Cerebellar nuclear complex (tissue), 1 donor: ENCODE data around the gene TAF6L.
"Not testable (repeated sequence)": the region's sequence is repeated elsewhere in the genome, so short reads cannot be mapped to it uniquely, and the experiment has no call there.

Experiments used
- DNase-seq, 2 experiments: peaks; one replicate each; lab custom pipeline; 2025; lab: John Stamatoyannopoulos, UW

The TAF6L gene

DNA sequence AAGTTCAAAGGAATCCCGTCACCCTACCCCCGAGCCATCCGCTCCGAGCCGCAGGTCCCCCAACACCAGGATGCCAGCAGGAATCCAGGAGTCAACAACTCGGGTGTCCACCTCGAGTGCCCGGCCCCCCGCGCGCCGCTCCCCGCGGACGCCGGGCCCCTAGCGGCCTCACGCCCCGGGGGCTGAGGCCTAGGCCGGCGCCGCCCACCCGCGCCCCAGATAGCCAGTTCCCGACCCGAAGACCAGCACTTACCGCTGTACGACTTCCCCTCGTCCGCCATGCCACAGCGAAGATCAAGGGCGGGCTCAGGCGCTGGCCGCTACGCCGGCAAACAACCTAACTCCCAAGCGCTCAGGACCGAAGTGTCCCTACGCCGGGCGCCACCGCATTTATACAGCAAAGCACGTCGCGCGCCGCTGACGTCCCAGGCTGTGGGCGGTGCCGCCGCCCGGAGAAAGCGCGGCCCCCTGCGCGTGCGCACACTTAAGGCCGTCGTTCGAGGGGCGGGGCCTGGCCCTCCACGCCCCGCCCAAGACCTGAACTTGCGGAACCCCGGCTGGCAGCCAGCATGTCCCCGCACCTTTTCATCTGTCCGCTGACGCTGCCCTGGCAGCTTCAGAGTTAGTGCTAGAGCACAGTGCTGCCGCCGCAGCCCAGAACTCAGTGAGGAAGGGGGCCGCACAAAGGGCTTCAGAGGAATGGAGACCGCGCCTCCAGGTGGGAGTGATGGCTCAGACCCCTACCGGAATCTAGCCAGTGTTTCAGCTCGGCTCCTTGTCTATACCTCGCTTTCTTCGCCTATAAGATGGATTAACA lies 34.1 kb downstream of the TAF6L start, which contains the start of gene NXF1:
Gene NXF1, minus strand, starts transcription at position 365 of the 817 bp plus-strand sequence. Its CDS starts 84 bp downstream, at position 281.
- DNase-seq: peak in 1 of 2 experiments; percentile 75

DNA sequence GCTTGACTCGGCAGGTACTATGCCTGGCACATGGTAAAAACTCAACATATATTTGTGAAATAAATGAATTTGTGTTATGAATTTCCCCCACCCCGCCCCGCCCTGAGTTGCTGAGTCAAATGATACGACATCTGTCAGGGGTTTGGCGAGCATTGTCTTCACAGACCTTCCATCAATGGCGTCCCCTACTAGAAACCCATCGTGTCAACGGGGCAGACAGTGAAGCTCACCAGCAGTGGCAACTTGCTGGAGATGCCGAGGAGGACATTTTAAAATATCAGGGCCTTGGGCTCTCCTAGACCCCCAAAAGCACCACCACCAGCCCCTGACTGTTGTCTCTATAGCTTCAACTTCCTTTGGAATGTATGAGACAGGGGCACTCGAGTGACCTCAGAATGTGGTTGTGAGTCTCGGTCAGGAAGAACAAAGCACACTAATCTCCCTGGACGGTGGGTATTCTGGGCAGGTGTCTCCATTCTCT lies 34.8 kb downstream of the TAF6L start:
- DNase-seq: no peak

DNA sequence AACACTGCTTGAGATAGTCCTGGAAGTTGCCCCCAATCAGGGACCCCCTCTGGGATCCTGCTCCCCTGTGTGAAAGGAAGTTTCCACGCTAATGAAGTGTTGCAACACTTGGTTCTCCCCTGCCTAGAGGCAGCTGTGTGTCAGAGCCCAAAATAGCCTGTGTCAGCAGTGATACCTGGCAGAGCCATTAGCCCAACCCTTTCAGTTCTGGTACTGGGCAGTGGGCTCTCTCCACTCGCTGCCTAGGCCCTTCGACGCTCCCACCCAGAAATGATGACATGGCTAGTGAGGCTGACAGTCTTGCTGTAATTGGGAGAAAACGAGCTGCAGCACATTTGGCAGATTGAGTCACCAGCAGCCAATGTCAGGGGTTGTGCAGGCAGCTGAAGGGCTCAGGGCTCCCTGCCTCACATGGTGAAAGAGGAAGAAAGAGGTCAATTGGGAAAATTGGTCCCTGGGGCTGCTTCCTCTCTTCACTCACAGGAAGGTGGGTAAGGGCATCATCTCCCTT lies 35.5 kb downstream of the TAF6L start:
- no peak for DNase-seq

DNA sequence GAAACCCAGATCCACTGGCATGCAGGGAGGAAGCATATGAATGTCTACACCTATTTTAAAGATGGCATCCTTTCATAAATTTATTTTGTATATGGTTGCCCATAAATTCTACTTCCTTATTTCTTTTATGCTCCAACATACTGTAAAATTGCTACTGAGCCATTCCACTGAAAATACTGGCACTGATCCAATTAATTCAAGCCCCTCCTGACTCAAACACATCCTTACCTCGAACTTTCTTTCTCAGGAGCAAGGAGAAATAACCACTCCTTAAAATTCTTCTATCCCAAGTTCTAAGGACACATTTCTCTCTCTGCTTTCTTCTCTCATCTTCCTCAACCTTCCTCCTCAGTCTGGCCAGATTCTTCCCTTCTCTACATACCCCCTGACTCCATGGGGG lies 39.6 kb downstream of the TAF6L start:
- no peak for DNase-seq

DNA sequence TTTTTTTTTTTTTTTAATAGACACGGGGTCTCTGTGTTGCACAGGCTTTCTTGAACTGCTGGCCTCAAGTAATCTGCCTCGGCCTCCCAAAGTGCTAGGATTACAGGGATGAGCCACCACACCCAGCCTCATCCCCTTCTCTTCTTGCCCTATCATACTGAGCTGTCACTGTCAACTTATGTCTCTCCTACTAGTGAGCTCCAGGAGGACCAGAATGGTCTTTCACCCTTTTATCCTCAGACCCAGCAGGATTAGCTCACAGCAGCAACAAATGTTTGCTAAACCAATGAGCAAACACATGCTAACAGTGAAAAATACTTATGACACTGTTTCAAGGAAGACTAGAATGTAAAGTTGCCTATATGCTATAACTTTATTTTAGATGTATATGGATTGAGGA lies 40.5 kb downstream of the TAF6L start:
- DNase-seq: no peak

DNA sequence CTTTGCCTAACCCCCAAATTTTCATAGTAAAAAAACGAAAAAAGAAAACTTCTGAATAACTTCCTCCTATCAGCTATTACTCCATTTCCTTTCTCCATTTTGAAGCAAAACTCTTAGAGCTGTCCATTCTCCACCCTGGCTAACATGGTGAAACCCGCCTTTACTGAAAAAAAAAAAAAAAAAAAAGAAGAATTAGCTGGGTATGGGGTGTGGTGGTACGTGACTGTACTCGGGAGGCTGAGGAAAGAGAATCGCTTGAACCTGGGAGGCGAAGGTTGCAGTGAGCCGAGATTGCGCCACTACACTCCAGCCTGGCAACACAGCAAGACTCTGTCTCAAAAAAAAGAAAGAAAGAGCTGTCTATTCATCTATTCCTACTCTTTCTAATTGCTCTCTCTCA lies 45.4 kb downstream of the TAF6L start:
- DNase-seq: no peak

DNA sequence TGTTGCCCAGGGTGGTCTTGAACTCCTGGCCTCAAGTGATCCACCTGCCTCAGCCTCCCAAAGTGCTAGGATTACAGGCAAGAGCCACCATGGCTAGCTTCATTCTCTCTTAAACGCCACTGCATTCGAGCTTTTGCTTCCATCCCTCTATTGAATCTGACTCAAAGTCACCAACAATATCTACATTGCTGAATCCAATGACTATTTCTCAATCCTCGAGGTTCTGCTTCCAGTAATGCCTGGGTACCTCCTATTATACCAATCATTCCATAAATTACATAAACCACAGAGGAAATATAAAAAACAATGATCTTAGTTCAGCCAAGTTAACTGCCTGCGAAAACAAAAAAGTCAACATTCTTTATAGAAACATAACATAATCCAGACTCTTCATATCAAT lies 45.9 kb downstream of the TAF6L start:
- DNase-seq: no peak

DNA sequence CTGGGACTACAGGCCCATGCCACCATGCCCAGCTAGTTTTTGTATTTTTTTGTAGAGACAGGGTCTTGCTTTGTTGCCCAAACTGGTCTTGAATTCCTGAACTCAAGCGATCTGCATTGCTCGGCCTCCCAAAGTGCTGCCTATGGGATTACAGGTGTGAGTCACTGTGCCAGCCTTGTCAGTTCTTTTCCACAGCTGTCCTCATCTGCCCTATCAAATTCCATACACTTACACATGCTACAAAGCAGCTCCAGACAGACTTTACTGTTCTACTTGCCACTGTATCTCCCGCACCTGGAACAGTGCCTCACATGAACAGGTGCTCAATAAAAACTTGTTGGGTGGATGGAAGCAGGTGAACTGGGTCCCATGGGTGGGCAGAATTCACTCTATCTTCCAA lies 52.5 kb downstream of the TAF6L start:
- DNase-seq: no peak

DNA sequence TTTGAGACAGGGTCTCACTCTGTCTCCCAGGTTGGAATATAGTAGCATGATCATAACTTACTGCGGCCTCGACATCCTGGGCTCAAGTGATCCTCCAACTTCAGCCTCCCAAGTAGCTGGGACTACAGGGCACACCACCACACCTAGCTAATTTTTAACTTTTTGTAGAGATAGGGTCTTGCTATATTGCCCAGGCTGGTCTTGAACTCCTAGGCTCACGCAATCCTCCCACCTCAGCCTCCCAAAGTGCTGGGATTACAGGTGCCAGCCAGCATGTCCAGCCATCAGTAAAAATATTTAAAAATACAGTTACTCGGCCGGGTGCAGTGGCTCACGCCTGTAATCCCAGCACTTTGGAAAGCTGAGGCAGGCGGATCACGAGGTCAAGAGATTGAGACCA lies 56.9 kb downstream of the TAF6L start:
- DNase-seq: not testable (repeated sequence)

DNA sequence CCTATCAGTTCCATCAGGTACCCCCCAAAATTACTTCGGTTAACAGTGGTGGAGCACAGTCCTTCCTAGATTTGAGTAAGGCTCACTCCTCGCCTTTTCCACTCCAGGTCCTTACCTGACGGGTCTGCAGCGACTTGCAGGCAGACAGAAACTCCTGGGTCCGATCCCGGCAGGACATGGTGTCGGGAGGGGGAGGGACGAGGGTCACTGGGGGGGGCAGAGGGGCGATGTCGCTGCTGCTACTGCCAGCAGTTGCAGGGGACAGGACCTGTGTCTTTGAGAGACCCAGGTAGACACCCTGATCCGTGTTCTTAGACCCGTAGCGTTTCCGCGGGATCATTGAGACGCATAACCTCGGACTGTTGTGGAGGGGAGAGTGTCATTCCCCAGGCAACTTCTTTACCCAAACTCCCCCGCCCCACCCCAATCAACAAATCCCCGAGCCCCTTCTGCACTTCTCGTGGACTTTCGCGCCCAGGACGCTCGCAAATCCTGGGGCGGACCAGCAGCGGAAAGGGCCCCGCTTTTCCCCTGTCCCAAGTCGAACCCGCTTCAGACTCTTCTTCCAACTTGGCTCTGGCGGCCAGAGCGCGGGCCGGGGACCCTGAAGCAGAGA lies 59.8 kb downstream of the TAF6L start:
- DNase-seq: no peak

DNA sequence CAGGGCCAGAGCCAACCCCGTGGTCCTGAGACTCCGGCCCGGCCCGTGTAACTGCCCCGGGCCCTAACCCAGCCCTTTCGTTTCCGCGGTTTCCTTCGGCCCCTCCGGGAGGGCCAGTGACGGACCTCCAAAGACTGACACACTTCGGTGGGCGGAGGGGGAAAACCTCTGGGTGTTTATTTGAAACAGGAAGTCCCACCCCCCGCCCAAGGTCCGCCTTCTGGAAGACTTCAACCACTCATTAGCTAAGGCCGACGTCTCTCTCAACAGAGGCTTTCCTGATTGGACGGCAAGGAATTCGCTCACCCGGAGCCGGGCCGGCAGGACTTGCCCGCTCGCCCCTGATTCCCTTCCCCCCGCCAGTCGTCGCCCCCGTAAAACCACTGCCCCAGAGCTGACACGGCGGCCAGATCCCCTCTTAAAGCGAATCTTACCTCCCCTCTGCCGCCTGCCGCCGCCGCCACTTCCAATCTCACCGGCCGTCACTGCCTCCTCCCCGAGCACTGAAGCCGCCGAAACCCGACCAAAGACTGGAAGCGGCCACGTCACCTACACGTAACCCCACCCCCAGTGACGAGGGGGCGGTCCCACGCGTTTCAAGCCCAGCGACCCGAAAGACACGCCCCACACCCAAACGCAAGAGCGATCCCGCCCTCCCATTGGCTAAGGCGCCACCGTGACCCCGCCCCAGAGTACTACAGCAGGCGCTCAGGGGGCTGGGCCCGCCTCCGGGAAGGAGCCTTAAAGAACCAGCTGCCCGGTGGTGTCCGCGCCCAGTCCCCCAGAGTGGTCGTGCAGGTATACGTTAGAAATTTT lies 60.5 kb downstream of the TAF6L start, which contains the start of gene STX5:
Gene STX5, minus strand, starts transcription at position 532 of the 816 bp plus-strand sequence. CDS start 808 bp downstream, outside the sequence.
- DNase-seq: peak; percentile 91 to 95

DNA sequence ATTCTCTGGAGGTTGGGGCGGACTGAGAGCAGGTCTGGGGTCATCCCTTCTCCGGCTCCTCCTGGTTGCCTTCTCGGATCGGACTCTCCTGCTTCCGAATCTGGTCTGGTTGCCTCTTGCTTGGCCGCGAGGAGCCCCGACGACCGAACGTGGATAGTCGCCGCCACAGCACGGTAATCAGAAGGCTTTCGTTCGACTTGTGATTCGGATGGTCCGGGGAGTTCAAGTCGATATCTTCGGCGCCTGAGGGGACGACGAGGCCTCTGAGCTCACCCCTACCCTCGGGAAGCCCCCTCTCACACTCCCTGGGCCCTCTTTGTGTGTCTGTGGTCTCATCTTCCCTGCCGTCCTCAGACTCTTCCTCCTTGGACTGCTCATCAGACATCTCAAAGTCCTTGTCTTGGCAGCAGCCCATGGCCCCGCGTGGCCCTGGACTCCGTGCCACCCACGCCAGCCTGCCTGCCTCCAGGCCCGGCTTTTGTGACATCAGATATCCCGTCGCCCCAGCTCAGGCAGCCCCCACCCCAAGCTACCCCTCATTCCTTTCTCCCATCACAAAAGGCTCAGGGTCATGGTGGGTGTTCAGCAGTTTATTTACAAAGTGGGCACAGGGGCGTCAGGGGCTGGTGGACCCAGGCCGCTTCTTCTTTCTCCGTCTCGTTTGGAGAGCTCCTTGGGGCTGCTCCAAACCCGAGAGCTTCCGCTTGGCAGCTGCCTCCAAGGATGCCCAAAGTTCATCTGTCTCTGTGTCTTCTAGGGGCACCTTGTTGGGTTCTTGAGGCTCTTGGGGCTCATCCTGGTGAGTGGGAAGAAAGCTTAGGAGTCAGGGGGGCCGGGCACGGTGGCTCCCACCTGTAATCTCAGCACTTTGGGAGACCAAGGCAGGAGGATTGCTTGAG lies 61.4 kb downstream of the TAF6L start, which contains the start of gene TEX54:
Gene TEX54, minus strand, starts transcription at position 506 of the 899 bp plus-strand sequence.
- no peak for DNase-seq

DNA sequence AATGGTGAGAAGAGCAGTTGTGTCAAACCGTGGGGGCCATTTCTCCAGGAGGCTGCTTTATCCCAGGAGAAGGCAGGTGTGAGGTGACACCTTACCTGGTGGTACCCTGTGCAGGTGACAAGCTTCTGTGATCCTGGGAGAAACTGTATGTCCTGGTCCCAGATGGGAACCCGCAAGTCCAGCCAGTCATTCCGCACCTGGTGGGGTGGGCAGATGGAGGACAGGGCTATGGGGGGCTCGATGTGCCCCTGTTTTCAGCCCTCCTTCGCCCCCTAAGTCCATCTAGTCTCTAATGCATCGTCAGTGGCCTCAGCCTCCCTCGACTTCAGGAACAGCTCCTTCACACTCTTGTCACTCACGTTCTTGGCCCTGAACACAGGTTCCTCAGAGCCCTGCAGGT lies 64.1 kb downstream of the TAF6L start:
- no peak for DNase-seq
